ENCODE results near the gene ERN2. TPM values are rescaled to one million over a fixed set of nuclear protein-coding genes. Genes with fewer than 3 reads are reported as not detected.

The ERN2 gene
- total RNA-seq, 2 experiments from 2014 or later = not detected

DNA sequence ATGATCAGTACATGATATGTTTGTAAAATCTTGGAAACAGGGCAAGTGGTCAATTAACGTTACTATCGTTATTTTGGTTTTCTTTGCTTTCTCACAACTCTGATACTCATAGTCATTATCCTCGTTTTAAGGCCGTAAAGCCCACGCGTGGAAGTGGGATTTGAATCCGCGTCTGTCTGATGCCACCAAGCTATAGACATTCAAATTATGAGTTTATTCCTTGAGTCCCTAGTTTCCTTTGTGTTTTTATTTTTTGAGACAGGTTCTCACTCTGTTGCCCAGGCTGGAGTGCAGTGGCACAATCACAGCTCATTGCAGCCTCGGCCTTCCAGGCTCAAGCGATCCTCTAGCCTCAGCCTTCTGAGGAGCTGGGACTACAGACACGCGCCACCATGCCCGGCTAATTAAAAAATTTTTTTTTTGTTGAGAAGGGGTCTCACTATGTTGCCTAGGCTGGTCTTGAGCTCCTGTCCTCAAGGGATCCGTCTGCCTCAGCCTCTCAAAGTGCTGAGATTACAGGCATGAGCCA, 70.7 kb downstream of the ERN2 start:
- ChIA-PET CTCF (interaction anchor here (0.8 to 1.1 kb wide), 2 partner anchors 12 to 27 kb away, joined by 3 read pairs; no protein-coding TSS in a partner anchor), POLR2A (interaction anchor here (1.0 to 2.4 kb wide), 6 partner anchors 9 to 81 kb away, joined by 3 to 10 read pairs (median 4); partner anchors contain the start of gene PLK1)
- Mint-ChIP-seq H3K27me3 (no peaks in the 10 kb centered on the region), H3K27ac (peak overlapping the region; percentile 97), H3K9me3 (no peaks in the 10 kb centered on the region), H3K36me3 (ENCODE audit: low read depth) (peaks cover 39% of the 10 kb centered on the region), H3K4me3 (peak overlapping the region; percentile 100), H3K4me1 (ENCODE audit: low read depth) (peaks cover 33% of the 10 kb centered on the region)
- no peak for ATAC-seq
- intact Hi-C loops (cut with micrococcal nuclease) = no loop called here
- TF ChIP-seq, protein P1, sequence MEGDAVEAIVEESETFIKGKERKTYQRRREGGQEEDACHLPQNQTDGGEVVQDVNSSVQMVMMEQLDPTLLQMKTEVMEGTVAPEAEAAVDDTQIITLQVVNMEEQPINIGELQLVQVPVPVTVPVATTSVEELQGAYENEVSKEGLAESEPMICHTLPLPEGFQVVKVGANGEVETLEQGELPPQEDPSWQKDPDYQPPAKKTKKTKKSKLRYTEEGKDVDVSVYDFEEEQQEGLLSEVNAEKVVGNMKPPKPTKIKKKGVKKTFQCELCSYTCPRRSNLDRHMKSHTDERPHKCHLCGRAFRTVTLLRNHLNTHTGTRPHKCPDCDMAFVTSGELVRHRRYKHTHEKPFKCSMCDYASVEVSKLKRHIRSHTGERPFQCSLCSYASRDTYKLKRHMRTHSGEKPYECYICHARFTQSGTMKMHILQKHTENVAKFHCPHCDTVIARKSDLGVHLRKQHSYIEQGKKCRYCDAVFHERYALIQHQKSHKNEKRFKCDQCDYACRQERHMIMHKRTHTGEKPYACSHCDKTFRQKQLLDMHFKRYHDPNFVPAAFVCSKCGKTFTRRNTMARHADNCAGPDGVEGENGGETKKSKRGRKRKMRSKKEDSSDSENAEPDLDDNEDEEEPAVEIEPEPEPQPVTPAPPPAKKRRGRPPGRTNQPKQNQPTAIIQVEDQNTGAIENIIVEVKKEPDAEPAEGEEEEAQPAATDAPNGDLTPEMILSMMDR (IDR thresholded peaks at IDR 0.05) = no peak
- DNase-seq = no peak

- intact Hi-C loops (cut with micrococcal nuclease) = no loop called here
- ChIA-PET POLR2A (interaction anchor here (0.5 to 2.4 kb wide), 14 partner anchors 10 to 206 kb away, joined by 3 to 10 read pairs (median 4); partner anchors contain the start of genes EARS2, NDUFAB1, PLK1 and UBFD1), CTCF (interaction anchor here (1.2 kb wide), 1 partner anchor 29 kb away, joined by 3 read pairs; no protein-coding TSS in a partner anchor)
- H3K27ac Mint-ChIP-seq = peak within 1 kb of the TSS; percentile 97
- H3K9me3 Mint-ChIP-seq = no peaks in the 10 kb centered on the region
- H3K4me3 Mint-ChIP-seq = peak within 1 kb of the TSS; percentile 100
- peak; percentile 99 for ATAC-seq
- H3K36me3 Mint-ChIP-seq (ENCODE audit: low read depth) = peaks cover 31% of the 10 kb centered on the region
- peak; percentile 94 for DNase-seq
- H3K4me1 Mint-ChIP-seq (ENCODE audit: low read depth) = peaks cover 27% of the 10 kb centered on the region
- TF ChIP-seq, protein P1 (IDR thresholded peaks at IDR 0.05) = no peak
- H3K27me3 Mint-ChIP-seq = no peaks in the 10 kb centered on the region
Measured at GRCh38 chr16:23640931-23641765, 71.9 kb downstream of the ERN2 start, which contains the start of the genes DCTN5 and PALB2. TSS of gene DCTN5 (plus strand) at chr16:23641466. CDS start at chr16:23641543, 77 bp downstream. TSS of gene PALB2 (minus strand) at chr16:23641310. CDS start at chr16:23641157, 153 bp downstream.

GRCh38 chr16:23640615-23640930, 72.4 kb downstream of the ERN2 start:
- DNase-seq (peak; percentile 29), ATAC-seq (no peak)
- POLR2A ChIA-PET = interaction anchor here (0.7 to 2.4 kb wide), 9 partner anchors 19 to 188 kb away, joined by 3 to 10 read pairs (median 3); partner anchors contain the start of genes EARS2, NDUFAB1, PLK1 and UBFD1
- peak overlapping the region; percentile 100 for H3K4me3 Mint-ChIP-seq
- TF ChIP-seq, protein P1 (IDR thresholded peaks at IDR 0.05) = no peak
- H3K27me3 Mint-ChIP-seq = no peaks in the 10 kb centered on the region
- intact Hi-C loops (cut with micrococcal nuclease) = no loop called here
- no peaks in the 10 kb centered on the region for H3K9me3 Mint-ChIP-seq
- peaks cover 31% of the 10 kb centered on the region for H3K36me3 Mint-ChIP-seq (ENCODE audit: low read depth)
- H3K4me1 Mint-ChIP-seq (ENCODE audit: low read depth) = peaks cover 21% of the 10 kb centered on the region
- H3K27ac Mint-ChIP-seq = peak overlapping the region; percentile 97
- CTCF ChIA-PET = interaction anchor here (1.1 to 1.2 kb wide), 2 partner anchors 29 to 44 kb away, joined by 3 to 5 read pairs; no protein-coding TSS in a partner anchor

Other genes starting within 250 kb of the ERN2 start
- gene GGA2, start 202.7 kb downstream of the ERN2 start, total RNA-seq = 10 to 100 TPM; 91.0 to 96.9 TPM
- 10 to 100 TPM; 25.7 to 29.1 TPM for gene EARS2, start 155.9 kb downstream of the ERN2 start, total RNA-seq
- 10 to 100 TPM; 51.8 to 54.1 TPM for gene UBFD1, start 155.5 kb downstream of the ERN2 start, total RNA-seq
- gene NDUFAB1, start 116.9 kb downstream of the ERN2 start, total RNA-seq = 100 to 1,000 TPM; 157 to 162 TPM
- gene PALB2, start 71.9 kb downstream of the ERN2 start, total RNA-seq = 10 to 100 TPM; 22.9 to 24.0 TPM
- 10 to 100 TPM; 51.3 to 54.1 TPM for gene DCTN5, start 71.8 kb downstream of the ERN2 start, total RNA-seq
- gene PLK1, start 34.3 kb downstream of the ERN2 start, total RNA-seq = 10 to 100 TPM; 85.8 to 87.9 TPM
- not detected for gene CHP2, start 41.8 kb upstream of the ERN2 start, total RNA-seq
- gene PRKCB, start 122.8 kb upstream of the ERN2 start, total RNA-seq = 100 to 1,000 TPM; 101 to 105 TPM